OCI-LY7 (cell line): Measurements from ENCODE around the gene SLC25A23. TPM values are rescaled to one million over a fixed set of nuclear protein-coding genes. Genes with fewer than 3 reads are reported as not detected.
A peak's percentile ranks its signal among the peaks of the same experiment; 100 is the strongest.

Source experiments
- BruUV-seq: library from RNA; stranded (reverse); fragments of 400-500 nt; replicated peaks from 2 replicates; lab custom pipeline; 2021; lab: Mats Ljungman, UMichigan
- CTCF ChIA-PET: fragments of 300-600 bp; sonication (Branson Sonifier 250); formaldehyde crosslinking; loops from one replicate; lab custom pipeline; 2022; ENCODE audit warnings: antibody characterized with exemption; ENCODE audit not compliant: unreplicated experiment; lab: Charles Lee
- POLR2A ChIA-PET: fragments of 300-600 bp; sonication (Branson Sonifier 250); formaldehyde crosslinking; loops from one replicate; lab custom pipeline; 2022; ENCODE audit warnings: antibody characterized with exemption; lab: Charles Lee
- DNase-seq: peaks from one replicate; pipeline ENCODE4 v3.0.0-alpha.2; 2015; ENCODE audit warnings: low spot score
- H2AFZ ChIP-seq: fragments of 200-600 bp; sonication (generic), shearing (Covaris generic); 2 replicates; pipeline ENCODE4 v1.6.1; 2014; ENCODE audit warnings: mild to moderate bottlenecking, antibody characterized with exemption, low read length, moderate library complexity
- H3K27ac ChIP-seq: fragments of 200-600 bp; sonication (generic); 2 replicates; pipeline ENCODE4 v1.5.1; 2014; ENCODE audit warnings: mixed run types, low read depth, mild to moderate bottlenecking, moderate library complexity, low read length, inconsistent platforms; ENCODE audit not compliant: poor library complexity, severe bottlenecking
- H3K36me3 ChIP-seq: fragments of 200-600 bp; sonication (generic); 2 replicates; pipeline ENCODE4 v1.6.1; 2014; ENCODE audit warnings: mild to moderate bottlenecking, antibody characterized with exemption, low read length, moderate library complexity, mixed read lengths; ENCODE audit not compliant: insufficient read depth
- H3K4me1 ChIP-seq: fragments of 200-600 bp; sonication (generic); 2 replicates; pipeline ENCODE4 v1.5.1; 2014; ENCODE audit warnings: mild to moderate bottlenecking, low read length; ENCODE audit not compliant: insufficient read depth, poor library complexity, severe bottlenecking
- H3K4me2 ChIP-seq: fragments of 200-600 bp; sonication (generic); 2 replicates; pipeline ENCODE4 v1.6.1; 2014; ENCODE audit warnings: mild to moderate bottlenecking, low read length
- H3K4me3 ChIP-seq: fragments of 200-600 bp; sonication (generic); 2 replicates; pipeline ENCODE4 v1.5.1; 2014; ENCODE audit warnings: mild to moderate bottlenecking, low read depth, low read length; ENCODE audit not compliant: poor library complexity, severe bottlenecking
- H3K79me2 ChIP-seq: fragments of 200-600 bp; sonication (generic); 2 replicates; pipeline ENCODE4 v1.6.1; 2016; ENCODE audit warnings: low read depth, mild to moderate bottlenecking, low read length, moderate library complexity, mixed read lengths; ENCODE audit not compliant: insufficient read depth
- H3K9me2 ChIP-seq: fragments of 200-600 bp; sonication (generic); 2 replicates; pipeline ENCODE4 v1.6.1; 2016; ENCODE audit warnings: mild to moderate bottlenecking, low read length, mixed read lengths; ENCODE audit not compliant: insufficient read depth
- H3K9me3 ChIP-seq: fragments of 200-600 bp; sonication (generic); 2 replicates; pipeline ENCODE4 v1.6.1; 2014; ENCODE audit warnings: mild to moderate bottlenecking, mixed run types, low read length, mixed read lengths
- H4K20me1 ChIP-seq: fragments of 200-600 bp; sonication (generic); 2 replicates; pipeline ENCODE4 v1.6.1; 2014; ENCODE audit warnings: mild to moderate bottlenecking, antibody characterized with exemption, low read length, moderate library complexity, mixed read lengths; ENCODE audit not compliant: insufficient read depth
- EZH2phosphoT487 ChIP-seq: fragments of 200-600 bp; sonication (generic); IDR thresholded peaks from 2 replicates; pipeline ENCODE4 v1.6.1; 2018; ENCODE audit warnings: low read depth, borderline replicate concordance, mild to moderate bottlenecking, mixed run types, antibody characterized with exemption, low read length, moderate library complexity, mixed read lengths
- intact Hi-C: fragments of 100-400 bp; cut with micrococcal nuclease; formaldehyde crosslinking; loops from one replicate; pipeline ENCODE4 v1.10.0; 2022; ENCODE audit not compliant: unreplicated experiment
- total RNA-seq, 2 experiments: library from RNA; depleted of rRNA in 1 of 2; stranded (reverse); fragments of >200 nt in 1 of 2; shearing (Covaris generic) in 1 of 2; gene quantifications; 2 replicates each; pipeline ENCODE4 v1.2.3, GENCODE V29; 2014 to 2022
- TF ChIP-seq, protein P1 (sequence below): fragments of 200-600 bp; sonication (generic); conservative IDR thresholded peaks from 2 replicates; pipeline ENCODE4 v1.5.1; 2014; ENCODE audit warnings: mild to moderate bottlenecking, antibody characterized with exemption, low read length, moderate library complexity, mixed read lengths

Gene SLC25A23
- total RNA-seq, 2 experiments from 2014 or later = 50.9 to 65.7 TPM

DNA sequence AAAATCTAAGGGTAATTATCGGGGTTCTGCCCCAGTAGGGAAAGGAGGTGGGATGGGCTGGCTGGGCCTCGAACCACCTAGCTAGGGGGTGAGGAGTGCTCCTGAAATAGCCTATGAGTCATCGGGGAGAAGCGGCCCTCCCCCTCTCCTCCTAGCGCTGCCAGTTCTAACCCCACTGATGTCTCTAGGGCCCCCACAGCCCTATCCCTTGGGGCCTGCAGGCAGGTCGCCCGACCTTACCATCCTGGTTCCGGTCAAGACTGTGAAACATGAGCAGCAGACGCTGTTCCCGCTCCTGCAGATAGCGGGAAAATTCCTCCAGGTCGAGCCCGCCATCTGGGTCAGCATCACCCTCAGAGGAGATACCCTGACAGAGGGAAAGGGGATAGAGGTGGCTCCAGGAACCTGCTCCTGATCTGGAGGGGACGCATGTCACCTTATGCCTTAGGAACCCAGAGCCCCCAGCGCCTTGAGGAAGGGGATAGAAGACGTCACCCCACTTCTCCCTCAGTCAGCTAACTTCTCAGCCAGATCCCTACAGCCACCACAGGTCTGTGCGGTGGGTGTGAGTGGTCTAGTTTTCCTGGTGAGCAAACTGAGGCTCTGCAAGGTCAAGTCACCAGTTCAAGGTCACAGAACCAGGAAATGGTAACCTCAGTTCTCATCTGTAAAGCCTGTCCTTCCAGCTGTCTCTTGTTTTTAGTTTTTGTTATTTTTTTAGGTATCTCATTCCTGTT is 1.5 kb downstream of the SLC25A23 start:
- peak overlapping the region; percentile 91 for H3K4me2 ChIP-seq
- H3K4me3 ChIP-seq = peak overlapping the region; percentile 89
- intact Hi-C loops = no loop called here
- H3K36me3 ChIP-seq = peaks cover 46% of the 10 kb centered on the region
- H4K20me1 ChIP-seq = no peaks in the 10 kb centered on the region
- peaks cover 15% of the 10 kb centered on the region for H3K4me1 ChIP-seq
- CTCF ChIA-PET = no interaction called here
- peak overlapping the region; percentile 28; the same call in 1 of the 2 replicates for H2AFZ ChIP-seq
- TSS peak; percentile 64 for BruUV-seq
- TF ChIP-seq EZH2phosphoT487 = no peak
- TF ChIP-seq, protein P1, sequence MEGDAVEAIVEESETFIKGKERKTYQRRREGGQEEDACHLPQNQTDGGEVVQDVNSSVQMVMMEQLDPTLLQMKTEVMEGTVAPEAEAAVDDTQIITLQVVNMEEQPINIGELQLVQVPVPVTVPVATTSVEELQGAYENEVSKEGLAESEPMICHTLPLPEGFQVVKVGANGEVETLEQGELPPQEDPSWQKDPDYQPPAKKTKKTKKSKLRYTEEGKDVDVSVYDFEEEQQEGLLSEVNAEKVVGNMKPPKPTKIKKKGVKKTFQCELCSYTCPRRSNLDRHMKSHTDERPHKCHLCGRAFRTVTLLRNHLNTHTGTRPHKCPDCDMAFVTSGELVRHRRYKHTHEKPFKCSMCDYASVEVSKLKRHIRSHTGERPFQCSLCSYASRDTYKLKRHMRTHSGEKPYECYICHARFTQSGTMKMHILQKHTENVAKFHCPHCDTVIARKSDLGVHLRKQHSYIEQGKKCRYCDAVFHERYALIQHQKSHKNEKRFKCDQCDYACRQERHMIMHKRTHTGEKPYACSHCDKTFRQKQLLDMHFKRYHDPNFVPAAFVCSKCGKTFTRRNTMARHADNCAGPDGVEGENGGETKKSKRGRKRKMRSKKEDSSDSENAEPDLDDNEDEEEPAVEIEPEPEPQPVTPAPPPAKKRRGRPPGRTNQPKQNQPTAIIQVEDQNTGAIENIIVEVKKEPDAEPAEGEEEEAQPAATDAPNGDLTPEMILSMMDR = no peak
- peaks cover 22% of the 10 kb centered on the region for H3K9me3 ChIP-seq
- no peaks in the 10 kb centered on the region for H3K9me2 ChIP-seq
- peak; percentile 58 for DNase-seq
- peaks cover 13% of the 10 kb centered on the region; the same call in 1 of the 2 replicates for H3K79me2 ChIP-seq
- POLR2A ChIA-PET = interaction anchor here (0.5 to 1.8 kb wide), 2 partner anchors 11 to 23 kb away, joined by 3 to 6 read pairs; partner anchors contain the start of gene DENND1C
- peak overlapping the region; percentile 62 for H3K27ac ChIP-seq

GRCh38 chr19:6455924-6456323 is 3.7 kb downstream of the SLC25A23 start:
- Histone ChIP-seq H3K79me2 (peaks cover 13% of the 10 kb centered on the region; the same call in 1 of the 2 replicates), H3K4me1 (peaks cover 15% of the 10 kb centered on the region), H4K20me1 (no peaks in the 10 kb centered on the region), H3K4me2 (no peak overlapping the region), H3K9me3 (peaks cover 25% of the 10 kb centered on the region), H3K27ac (no peak overlapping the region), H3K36me3 (peaks cover 65% of the 10 kb centered on the region), H3K9me2 (no peaks in the 10 kb centered on the region), H2AFZ (no peak overlapping the region), H3K4me3 (no peak overlapping the region)
- CTCF ChIA-PET = no interaction called here
- no peak for DNase-seq
- intact Hi-C loops = no loop called here
- TF ChIP-seq, protein P1 = no peak
- no peak for TF ChIP-seq EZH2phosphoT487
- no TSS peak for BruUV-seq
- POLR2A ChIA-PET = interaction anchor here (0.7 kb wide), 1 partner anchor 28 kb away, joined by 3 read pairs; no protein-coding TSS in a partner anchor
